SK-N-SH (cell line): ENCODE data around the gene ASB4. TPM values are rescaled to one million over a fixed set of nuclear protein-coding genes. Genes with fewer than 3 reads are reported as not detected.

Source experiments
- CTCF ChIA-PET: fragments of 300-600, 350-600 bp; formaldehyde crosslinking; extraction: SDS; loops from one replicate; lab custom pipeline; 2021; lab: Yijun Ruan, JAX
- POLR2A ChIA-PET: fragments of 350-600 bp; sonication (Branson Sonifier 250); formaldehyde crosslinking; extraction: SDS; loops from one replicate; lab custom pipeline; 2020; ENCODE audit warnings: antibody characterized with exemption, inconsistent platforms; lab: Yijun Ruan, JAX
- DNase-seq: peaks from one replicate; pipeline ENCODE4 v3.0.0; 2012
- H2AFZ ChIP-seq: fragments of 200-600 bp; sonication (generic); 2 replicates; pipeline ENCODE4 v1.8.1; 2016; ENCODE audit warnings: antibody characterized with exemption, mild to moderate bottlenecking, low read depth
- H3F3A ChIP-seq: fragments of 200-600 bp; sonication (generic); replicated peaks from 2 replicates; pipeline ENCODE3; 2016; ENCODE audit warnings: antibody characterized with exemption, mild to moderate bottlenecking; ENCODE audit not compliant: insufficient read depth
- H3K27ac ChIP-seq, 2 experiments: fragments of 200-500 bp in 1 of 2; fragments of 200-600 bp in 1 of 2; sonication (Bioruptor generic) in 1 of 2; sonication (generic), shearing (Covaris generic) in 1 of 2; 2 replicates each; pipeline versions ENCODE4 v1.5.1 to v1.6.1; 2014 to 2016; ENCODE audit warnings: low read depth in 2 of 2, inconsistent platforms in 1 of 2, low read length in 1 of 2, mild to moderate bottlenecking in 1 of 2, mixed read lengths in 1 of 2
- H3K27me3 ChIP-seq: fragments of 200-600 bp; sonication (generic), shearing (Covaris generic); 2 replicates; pipeline ENCODE4 v1.6.1; 2016; ENCODE audit warnings: mixed run types; ENCODE audit not compliant: insufficient read depth
- H3K36me3 ChIP-seq, 2 experiments: fragments of 200-500 bp in 1 of 2; fragments of 200-600 bp in 1 of 2; sonication (Bioruptor generic) in 1 of 2; sonication (generic) in 1 of 2; replicated peaks in 1 of 2; 2 replicates each; pipeline versions ENCODE3 to v1.5.1; 2014 to 2016; ENCODE audit warnings: low read length in 1 of 2, mild to moderate bottlenecking in 1 of 2; ENCODE audit not compliant: insufficient read depth in 2 of 2, control insufficient read depth in 1 of 2
- H3K4me1 ChIP-seq, 2 experiments: fragments of 200-500 bp in 1 of 2; fragments of 200-600 bp in 1 of 2; sonication (Bioruptor generic) in 1 of 2; sonication (generic), shearing (Covaris generic) in 1 of 2; 2 replicates each; pipeline versions ENCODE4 v1.5.1 to v1.6.1; 2014 to 2016; ENCODE audit warnings: low read depth in 1 of 2, low read length in 1 of 2, mixed run types in 1 of 2; ENCODE audit not compliant: insufficient read depth in 2 of 2, control insufficient read depth in 1 of 2
- H3K4me2 ChIP-seq: fragments of 200-600 bp; sonication (generic), shearing (Covaris generic); 2 replicates; pipeline ENCODE4 v1.6.1; 2017; ENCODE audit warnings: mixed run types
- H3K4me3 ChIP-seq, 2 experiments: fragments of 200-500 bp in 1 of 2; fragments of 200-600 bp in 1 of 2; sonication (Bioruptor generic) in 1 of 2; sonication (generic), shearing (Covaris generic) in 1 of 2; 2 replicates each; pipeline versions ENCODE4 v1.5.1 to v1.8.1; 2014 to 2016; ENCODE audit warnings: low read depth in 2 of 2, inconsistent platforms in 1 of 2, low read length in 1 of 2, mild to moderate bottlenecking in 1 of 2, mixed read lengths in 1 of 2, moderate library complexity in 1 of 2
- H3K79me2 ChIP-seq: fragments of 200-600 bp; sonication (generic); 2 replicates; pipeline ENCODE4 v1.8.1; 2017; ENCODE audit warnings: mild to moderate bottlenecking; ENCODE audit not compliant: insufficient read depth
- H3K9ac ChIP-seq: fragments of 200-600 bp; sonication (generic); 2 replicates; pipeline ENCODE4 v1.6.1; 2017; ENCODE audit warnings: mixed run types
- H3K9me2 ChIP-seq: fragments of 200-600 bp; sonication (generic); 2 replicates; pipeline ENCODE4 v1.6.1; 2017; ENCODE audit warnings: mixed run types
- H3K9me3 ChIP-seq: fragments of 200-600 bp; sonication (generic); 2 replicates; pipeline ENCODE4 v1.6.1; 2017; ENCODE audit warnings: mixed run types, mild to moderate bottlenecking, moderate library complexity
- H4K20me1 ChIP-seq: fragments of 200-600 bp; sonication (generic); 2 replicates; pipeline ENCODE4 v1.6.1; 2017; ENCODE audit warnings: mild to moderate bottlenecking, mixed run types; ENCODE audit not compliant: insufficient read depth
- CHD2 ChIP-seq: fragments of 150-350 bp; IDR thresholded peaks from 2 replicates; pipeline ENCODE4 v1.6.1; 2018; ENCODE audit warnings: low read length; ENCODE audit not compliant: partially characterized antibody
- EP300 ChIP-seq, 2 experiments: IDR thresholded peaks; 2 replicates each; pipeline versions ENCODE4 v1.4.0 to v1.6.1; 2012; ENCODE audit warnings: borderline replicate concordance in 1 of 2, low read depth in 1 of 2, low read length in 1 of 2
- EZH2phosphoT487 ChIP-seq: fragments of 200-600 bp; sonication (generic); IDR thresholded peaks from 2 replicates; pipeline ENCODE4 v1.6.1; 2017; ENCODE audit warnings: low read depth, mixed run types, mild to moderate bottlenecking, antibody characterized with exemption, moderate library complexity, borderline replicate concordance
- FOSL2 ChIP-seq: IDR thresholded peaks from 2 replicates; pipeline ENCODE4 v1.4.0; 2012; ENCODE audit warnings: low read depth, mild to moderate bottlenecking, moderate library complexity, borderline replicate concordance
- FOXM1 ChIP-seq: IDR thresholded peaks from 2 replicates; pipeline ENCODE4 v1.4.0; 2012; ENCODE audit warnings: low read depth, mild to moderate bottlenecking
- GABPA ChIP-seq: IDR thresholded peaks from 2 replicates; pipeline ENCODE4 v1.4.0; 2012; ENCODE audit warnings: low read depth, mild to moderate bottlenecking
- GATA2 ChIP-seq: sonication (generic); formaldehyde crosslinking; IDR thresholded peaks from 2 replicates; pipeline ENCODE4 v1.5.0; 2020; ENCODE audit warnings: mild to moderate bottlenecking, missing genetic modification reagents
- JUND ChIP-seq: IDR thresholded peaks from 2 replicates; pipeline ENCODE4 v1.4.0; 2012
- MXI1 ChIP-seq: IDR thresholded peaks from 2 replicates; pipeline ENCODE4 v1.6.1; 2012; ENCODE audit warnings: mild to moderate bottlenecking, low read depth, low read length, improper control_type of control experiment
- POLR2AphosphoS5 ChIP-seq: IDR thresholded peaks from 2 replicates; pipeline ENCODE4 v1.6.1; 2012; ENCODE audit warnings: low read depth, low read length
- RAD21 ChIP-seq: IDR thresholded peaks from 2 replicates; pipeline ENCODE4 v1.6.1; 2012; ENCODE audit warnings: mild to moderate bottlenecking, low read length
- RCOR1 ChIP-seq: fragments of 150-350 bp; IDR thresholded peaks from 2 replicates; pipeline ENCODE4 v1.6.1; 2017; ENCODE audit warnings: antibody characterized with exemption, low read length
- REST ChIP-seq: IDR thresholded peaks from 2 replicates; pipeline ENCODE4 v1.6.1; 2012; ENCODE audit warnings: mild to moderate bottlenecking, low read depth, low read length, moderate library complexity
- SMC3 ChIP-seq: IDR thresholded peaks from 2 replicates; pipeline ENCODE4 v1.6.1; 2012; ENCODE audit warnings: low read depth, low read length, improper control_type of control experiment
- TAF1 ChIP-seq: IDR thresholded peaks from 2 replicates; pipeline ENCODE4 v1.6.1; 2012; ENCODE audit warnings: low read depth, mild to moderate bottlenecking, low read length, moderate library complexity, borderline replicate concordance
- TCF12 ChIP-seq: IDR thresholded peaks from 2 replicates; pipeline ENCODE4 v1.4.0; 2012
- TEAD4 ChIP-seq: IDR thresholded peaks from 2 replicates; pipeline ENCODE4 v1.4.0; 2012; ENCODE audit warnings: mild to moderate bottlenecking, borderline replicate concordance; ENCODE audit not compliant: insufficient read depth
- WGBS: methylation state at CpG from one replicate; pipeline ENCODE4 v1.1.6; 2017; ENCODE audit warnings: low lambda C conversion rate; 5-methylcytosine and 5-hydroxymethylcytosine counted together
- polyA plus RNA-seq, 3 experiments: library from polyadenylated mRNA; depleted of rRNA; stranded (reverse); fragments of >200 nt; gene quantifications; 2 replicates each; pipeline ENCODE4 v1.2.3, GENCODE V29; 2012
- TF ChIP-seq, protein P1 (sequence below): fragments of 150-350 bp; IDR thresholded peaks from 2 replicates; pipeline ENCODE4 v1.6.1; 2016; ENCODE audit warnings: mild to moderate bottlenecking, low read depth, low read length
- TF ChIP-seq, protein P2 (sequence below): IDR thresholded peaks from 2 replicates; pipeline ENCODE4; 2012

ASB4 gene
- polyA plus RNA-seq, 1 of the 3 experiments (the other 2 are of a cell fraction), result not detected

- TF ChIP-seq EZH2phosphoT487, result no peak
Measured at GRCh38 chr7:95529701-95530100, 44.0 kb downstream of the ASB4 start (continued).

DNA sequence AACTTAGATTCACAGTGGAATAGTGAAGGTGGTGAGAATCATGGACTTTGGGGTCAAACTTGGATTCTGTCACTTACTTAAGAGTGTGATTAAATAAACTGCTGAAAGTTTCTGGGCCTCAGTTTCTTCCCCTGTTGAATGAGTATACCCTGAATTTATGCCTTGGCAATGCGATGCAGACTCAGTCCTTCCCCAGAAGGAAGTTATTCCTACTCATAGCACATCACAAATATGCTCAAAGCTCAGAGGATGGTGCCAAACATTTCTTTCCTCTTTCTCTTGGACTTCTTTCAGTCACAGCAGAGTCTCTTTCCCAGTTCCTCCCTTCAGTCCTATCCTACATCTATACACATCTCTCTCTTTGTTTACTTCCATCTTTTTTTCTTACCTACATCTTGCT, 45.1 kb downstream of the ASB4 start:
- no peaks in the 10 kb centered on the region for H3F3A ChIP-seq
- DNase-seq, result no peak
- peaks cover 50% of the 10 kb centered on the region for H3K27me3 ChIP-seq
- H3K79me2 ChIP-seq, result no peaks in the 10 kb centered on the region
- no peak overlapping the region for H3K9ac ChIP-seq
- POLR2A ChIA-PET, result no interaction called here
- peaks cover 0 to 3% of the 10 kb centered on the region in 2 experiments; a peak in 1 of 4 replicates for H3K4me1 ChIP-seq
- no peak overlapping the region for H2AFZ ChIP-seq
- CTCF ChIA-PET, result interaction anchor here (0.8 to 26.6 kb wide), 3 partner anchors 9 to 159 kb away, joined by 3 to 530 read pairs (median 3); no protein-coding TSS in a partner anchor
- no peaks in the 10 kb centered on the region for H4K20me1 ChIP-seq
- no peaks in the 10 kb centered on the region for H3K9me2 ChIP-seq
- H3K9me3 ChIP-seq, result no peaks in the 10 kb centered on the region
- H3K4me3 ChIP-seq, result no peak overlapping the region
- 6% methylated on average over 1 of the region's 1 CpG for WGBS
- H3K27ac ChIP-seq, result no peak overlapping the region
- TF ChIP-seq POLR2AphosphoS5, result no peak
- no peak for TF ChIP-seq RAD21
- no peak for TF ChIP-seq TAF1
- TF ChIP-seq FOXM1, result no peak
- no peak for TF ChIP-seq REST
- no peak for TF ChIP-seq SMC3
- H3K36me3 ChIP-seq, result no peaks in the 10 kb centered on the region
- no peak overlapping the region for H3K4me2 ChIP-seq

GRCh38 chr7:95531605-95532219, 46.0 kb downstream of the ASB4 start:
- no peak for DNase-seq
- H3K9me3 ChIP-seq, result no peaks in the 10 kb centered on the region
- H3F3A ChIP-seq, result no peaks in the 10 kb centered on the region
- peaks cover 0 to 3% of the 10 kb centered on the region in 2 experiments; a peak in 1 of 4 replicates for H3K4me1 ChIP-seq
- H3K79me2 ChIP-seq, result no peaks in the 10 kb centered on the region
- no peaks in the 10 kb centered on the region for H3K9me2 ChIP-seq
- no peak overlapping the region for H3K9ac ChIP-seq
- no peak overlapping the region for H3K4me3 ChIP-seq
- H3K27me3 ChIP-seq, result peaks cover 50% of the 10 kb centered on the region
- H4K20me1 ChIP-seq, result no peaks in the 10 kb centered on the region
- H3K36me3 ChIP-seq, result no peaks in the 10 kb centered on the region
- 6% methylated on average over 3 of the region's 3 CpGs for WGBS
- no peak for TF ChIP-seq GATA2
- TF ChIP-seq RCOR1, result no peak
- TF ChIP-seq TEAD4, result no peak
- TF ChIP-seq GABPA, result no peak
- TF ChIP-seq, protein P1, sequence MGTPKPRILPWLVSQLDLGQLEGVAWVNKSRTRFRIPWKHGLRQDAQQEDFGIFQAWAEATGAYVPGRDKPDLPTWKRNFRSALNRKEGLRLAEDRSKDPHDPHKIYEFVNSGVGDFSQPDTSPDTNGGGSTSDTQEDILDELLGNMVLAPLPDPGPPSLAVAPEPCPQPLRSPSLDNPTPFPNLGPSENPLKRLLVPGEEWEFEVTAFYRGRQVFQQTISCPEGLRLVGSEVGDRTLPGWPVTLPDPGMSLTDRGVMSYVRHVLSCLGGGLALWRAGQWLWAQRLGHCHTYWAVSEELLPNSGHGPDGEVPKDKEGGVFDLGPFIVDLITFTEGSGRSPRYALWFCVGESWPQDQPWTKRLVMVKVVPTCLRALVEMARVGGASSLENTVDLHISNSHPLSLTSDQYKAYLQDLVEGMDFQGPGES, result no peak
- TF ChIP-seq EP300 (IDR thresholded peaks at IDR 0.05; ENCODE audit: borderline replicate concordance in 1 of 2, low read depth in 1 of 2, low read length in 1 of 2), result no peak
- TF ChIP-seq, protein P2, sequence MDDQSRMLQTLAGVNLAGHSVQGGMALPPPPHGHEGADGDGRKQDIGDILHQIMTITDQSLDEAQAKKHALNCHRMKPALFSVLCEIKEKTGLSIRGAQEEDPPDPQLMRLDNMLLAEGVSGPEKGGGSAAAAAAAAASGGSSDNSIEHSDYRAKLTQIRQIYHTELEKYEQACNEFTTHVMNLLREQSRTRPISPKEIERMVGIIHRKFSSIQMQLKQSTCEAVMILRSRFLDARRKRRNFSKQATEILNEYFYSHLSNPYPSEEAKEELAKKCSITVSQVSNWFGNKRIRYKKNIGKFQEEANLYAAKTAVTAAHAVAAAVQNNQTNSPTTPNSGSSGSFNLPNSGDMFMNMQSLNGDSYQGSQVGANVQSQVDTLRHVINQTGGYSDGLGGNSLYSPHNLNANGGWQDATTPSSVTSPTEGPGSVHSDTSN, result no peak
- TF ChIP-seq TCF12, result no peak
- TF ChIP-seq FOSL2, result no peak
- TF ChIP-seq CHD2, result no peak
- no peak for TF ChIP-seq JUND
- no peak for TF ChIP-seq MXI1
- no peak overlapping the region for H3K4me2 ChIP-seq
- no peak overlapping the region for H3K27ac ChIP-seq
- no peak overlapping the region for H2AFZ ChIP-seq
- ChIA-PET CTCF (interaction anchor here (1.0 to 26.6 kb wide), 4 partner anchors 11 to 158 kb away, joined by 3 to 530 read pairs (median 4); no protein-coding TSS in a partner anchor), POLR2A (no interaction called here)
